GM21447 (cell line): ENCODE measurements around the gene ERP27.

Experiments
- ATAC-seq: cut with Tn5 transposase; IDR thresholded peaks from one replicate; pipeline ENCODE4 v1.9.1; 2021; ENCODE audit not compliant: unreplicated experiment

ERP27 gene

DNA sequence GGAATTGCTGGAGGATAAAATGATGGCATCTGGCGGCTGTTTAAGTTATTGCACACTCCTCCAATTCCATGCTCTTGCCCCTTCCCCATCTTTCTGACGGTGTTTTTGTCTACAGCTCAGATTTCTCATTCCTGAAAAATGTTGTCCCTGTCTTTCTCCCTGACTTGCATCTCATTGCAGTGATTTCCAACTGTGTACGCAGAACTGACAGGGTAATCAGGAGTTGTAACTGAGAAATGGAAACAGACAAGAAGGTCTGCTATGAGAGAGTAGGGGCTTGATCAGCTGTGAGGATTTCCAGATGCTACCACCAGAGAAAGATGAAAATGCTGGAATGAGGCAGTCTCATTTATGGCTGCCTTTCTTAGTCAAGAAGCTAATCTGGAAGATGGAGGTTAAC, 1.3 kb downstream of the ERP27 start:
- ATAC-seq, result no peak

DNA sequence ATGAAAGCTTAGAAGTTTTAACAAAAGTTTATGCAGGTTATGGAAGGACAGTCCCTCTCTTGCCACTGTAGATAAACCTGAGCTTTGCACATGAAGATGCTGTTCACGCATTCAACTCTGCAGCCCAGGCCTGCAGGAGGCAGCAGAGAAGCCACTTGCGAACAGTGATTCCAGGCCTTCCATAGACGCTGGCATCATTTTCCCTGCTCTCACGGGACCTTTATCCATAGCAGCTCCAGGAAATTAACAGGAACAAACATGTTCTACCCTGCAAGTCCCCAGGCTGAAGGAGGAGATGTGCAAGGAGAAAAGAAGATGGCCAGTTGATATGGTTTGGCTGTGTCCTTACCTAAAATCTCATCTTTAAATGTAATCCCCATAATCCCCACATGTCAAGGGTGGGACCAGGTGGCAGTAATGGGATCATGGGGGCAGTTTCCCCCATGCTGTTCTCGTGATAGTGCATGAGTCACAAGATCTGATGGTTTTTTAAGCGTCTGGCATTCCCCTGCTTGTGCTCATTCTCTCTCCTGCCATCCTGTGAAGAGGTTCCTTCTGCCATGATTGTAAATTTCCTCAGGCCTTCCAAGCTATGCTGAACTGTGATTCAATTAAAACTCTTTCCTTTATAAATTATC, 2.0 kb downstream of the ERP27 start:
- ATAC-seq, result no peak

GRCh38 chr12:14935031-14935430, 3.3 kb downstream of the ERP27 start:
- no peak for ATAC-seq

DNA sequence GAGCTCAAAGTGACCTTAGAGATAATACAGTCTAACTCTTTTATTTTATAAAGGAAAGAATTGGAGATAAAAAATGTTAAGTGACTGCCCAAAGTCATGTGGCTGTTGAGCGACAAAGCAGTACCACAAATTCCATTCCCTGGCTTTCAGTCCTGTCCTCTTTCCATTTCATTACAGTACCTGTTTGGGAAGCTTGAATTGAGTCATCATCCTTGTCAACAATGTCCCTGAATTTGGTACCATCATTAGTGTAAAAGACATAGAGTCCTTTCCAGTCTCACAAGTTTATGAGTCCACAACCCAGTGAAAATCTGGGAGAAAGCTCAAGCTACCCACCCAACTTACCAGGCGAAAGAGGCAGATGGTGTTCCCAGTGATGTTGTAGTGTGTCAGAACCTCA, 3.8 kb downstream of the ERP27 start:
- no peak for ATAC-seq

- ATAC-seq, result no peak
Measured at GRCh38 chr12:14931791-14932560, 6.4 kb downstream of the ERP27 start.

GRCh38 chr12:14931359-14931758, 7.0 kb downstream of the ERP27 start:
- ATAC-seq, result no peak

GRCh38 chr12:14930299-14930698, 8.0 kb downstream of the ERP27 start:
- ATAC-seq, result no peak

DNA sequence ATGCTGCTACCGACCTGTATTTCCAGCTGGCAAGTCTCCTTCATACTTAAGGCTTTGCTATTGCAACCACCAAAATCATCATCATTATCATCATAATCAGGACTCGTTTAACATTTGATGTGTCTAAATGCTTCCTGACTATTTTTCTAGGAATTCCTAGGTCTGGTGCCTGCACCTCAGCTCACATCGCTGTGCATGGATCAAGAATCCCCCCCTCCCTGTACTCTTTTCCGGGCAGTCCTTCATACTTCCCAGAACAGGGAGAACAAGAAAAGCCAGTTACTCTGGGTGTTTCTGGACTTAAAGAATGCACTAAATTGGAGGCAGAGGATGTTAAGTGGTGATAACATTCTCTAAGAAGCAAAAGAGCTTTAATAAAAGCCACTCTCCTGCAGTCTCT, 9.4 kb downstream of the ERP27 start:
- ATAC-seq, result no peak

GRCh38 chr12:14927267-14927666, 11.1 kb downstream of the ERP27 start:
- ATAC-seq, result no peak

DNA sequence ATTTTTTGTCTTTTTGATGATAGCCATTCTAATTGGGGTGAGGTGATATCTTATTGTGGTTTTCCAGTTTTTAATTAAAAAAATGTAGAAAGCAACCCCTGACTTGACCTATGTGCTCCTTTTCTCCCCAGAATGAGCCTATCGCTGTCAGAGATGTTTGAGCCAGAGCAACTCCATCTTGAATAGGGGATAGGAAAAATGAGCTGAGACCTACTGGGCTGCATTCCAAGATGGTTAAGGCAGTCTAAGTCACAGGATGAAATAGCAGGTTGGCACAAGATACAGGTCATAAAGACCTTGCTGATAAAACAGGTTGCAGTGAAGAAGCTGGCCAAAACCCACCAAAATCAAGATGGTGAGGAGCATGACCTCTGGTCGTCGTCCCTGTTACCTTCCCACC, 13.8 kb downstream of the ERP27 start:
- no peak for ATAC-seq

DNA sequence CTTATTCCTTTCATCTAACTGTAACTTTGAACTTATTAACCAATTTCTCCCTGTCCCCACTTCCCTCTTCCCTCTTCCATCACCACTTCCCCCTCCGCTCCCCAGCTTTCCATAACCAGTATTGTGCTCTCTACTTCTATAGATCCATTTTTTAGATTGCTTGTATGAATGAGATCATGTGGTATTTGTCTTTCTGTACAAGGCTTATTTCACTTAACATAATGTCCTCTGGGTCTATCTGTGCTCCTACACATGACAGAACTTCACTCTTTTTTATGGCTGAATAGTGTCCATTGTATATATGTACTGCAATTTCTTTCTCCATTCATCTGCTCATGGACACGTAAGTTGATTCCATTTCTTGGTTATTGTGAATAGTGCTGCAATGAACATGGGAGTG, 14.4 kb downstream of the ERP27 start:
- ATAC-seq, result no peak

GRCh38 chr12:14921218-14921617, 17.1 kb downstream of the ERP27 start:
- no peak for ATAC-seq

GRCh38 chr12:14920475-14921126, 17.7 kb downstream of the ERP27 start:
- peak; percentile 74 for ATAC-seq

DNA sequence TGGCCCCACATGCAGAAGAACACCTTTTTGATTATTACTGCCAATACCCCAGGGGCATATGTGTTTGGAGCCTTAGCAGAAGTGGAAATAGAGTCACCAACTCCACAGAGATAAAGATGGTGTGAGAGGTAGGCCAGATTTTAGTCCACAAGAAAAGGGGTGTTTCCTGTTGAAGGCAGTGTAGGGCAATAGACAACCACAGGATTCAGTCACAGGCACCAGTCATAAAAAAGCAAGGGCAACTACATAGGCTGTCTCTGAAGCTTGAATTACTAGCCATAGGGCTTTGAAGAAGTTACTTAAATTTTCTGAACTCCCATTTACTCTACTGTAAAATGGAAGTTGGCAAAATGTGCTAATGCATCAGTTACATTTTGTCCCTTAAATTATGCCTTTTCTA, 18.9 kb downstream of the ERP27 start:
- ATAC-seq, result no peak

DNA sequence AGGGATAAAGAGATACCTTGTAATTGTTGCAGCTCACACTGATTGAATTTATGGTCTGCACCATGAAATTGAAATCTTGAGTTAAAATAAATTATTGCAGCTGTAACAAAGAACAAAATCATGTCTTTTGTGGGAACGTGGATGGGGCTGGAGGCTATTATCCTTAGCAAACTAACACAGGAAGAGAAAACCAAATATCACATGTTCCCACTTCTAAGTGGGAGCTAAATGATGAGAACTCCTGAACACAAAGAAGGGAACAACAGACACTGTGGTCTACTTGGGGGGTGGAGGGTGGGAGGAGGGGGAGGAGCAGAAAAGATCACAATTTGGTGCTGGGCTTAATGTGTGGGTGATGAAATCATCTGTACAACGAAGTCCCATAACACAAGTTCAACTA, 22.6 kb downstream of the ERP27 start:
- no peak for ATAC-seq

- no peak for ATAC-seq
Measured at GRCh38 chr12:14913381-14913781, 25.0 kb downstream of the ERP27 start.

- ATAC-seq, result no peak
Measured at GRCh38 chr12:14911131-14911530, 27.2 kb downstream of the ERP27 start.

DNA sequence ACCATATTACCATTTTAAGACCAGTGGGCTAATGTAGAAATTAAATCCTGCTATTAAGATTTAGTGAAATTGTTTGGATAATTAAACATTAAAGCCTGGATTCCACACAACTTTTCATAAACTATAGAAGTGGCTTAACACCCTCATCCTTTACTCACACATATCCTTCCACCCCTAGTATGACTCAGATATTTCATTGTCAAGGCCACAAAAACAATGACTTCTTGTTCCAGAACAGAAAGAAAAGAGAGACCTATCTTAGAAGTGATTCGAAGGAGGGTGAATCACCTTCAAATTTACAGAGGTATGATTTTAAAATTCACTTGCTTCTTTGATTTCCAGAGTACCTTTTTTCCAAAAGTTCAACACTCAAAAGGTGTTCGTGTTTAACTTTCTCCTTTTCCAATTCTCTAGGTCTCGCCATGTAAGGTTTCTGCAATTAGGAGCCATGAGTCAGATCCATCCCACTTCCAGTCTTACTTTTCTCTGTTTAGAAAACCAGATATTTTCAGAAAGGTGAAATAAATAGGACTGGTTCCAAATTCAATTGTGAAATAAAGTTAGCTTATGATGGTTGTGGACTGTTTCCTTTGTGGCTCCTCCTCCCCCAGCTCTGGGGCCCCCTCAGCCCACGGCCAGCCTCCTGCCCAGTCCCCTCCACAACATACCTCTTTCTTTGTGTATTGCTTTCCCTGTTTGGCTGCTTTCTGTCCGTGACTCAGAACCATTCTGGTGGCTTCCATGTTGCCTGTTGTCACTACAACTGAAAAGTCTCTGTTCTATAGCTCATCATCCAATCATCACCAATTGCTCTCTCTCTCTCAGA, 28.0 kb downstream of the ERP27 start:
- no peak for ATAC-seq

DNA sequence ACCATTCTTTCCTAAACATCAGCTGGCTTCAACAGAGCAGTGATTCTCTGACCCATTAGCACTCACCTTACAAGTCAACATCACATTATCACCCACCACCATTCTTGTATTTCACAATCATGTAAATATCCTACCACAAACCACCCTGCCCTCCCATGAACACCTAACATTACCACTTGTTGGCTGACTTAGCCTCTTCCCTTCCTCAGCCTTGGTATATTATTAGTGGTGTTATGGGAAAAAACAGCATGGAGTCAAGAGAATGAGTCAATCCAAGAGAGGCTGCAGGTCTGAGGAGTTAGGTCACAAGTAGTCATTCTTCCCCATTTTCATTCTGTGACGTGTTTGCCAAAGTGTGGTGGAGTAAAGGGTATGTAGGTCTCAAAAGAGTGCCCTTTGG, 30.4 kb downstream of the ERP27 start:
- no peak for ATAC-seq

DNA sequence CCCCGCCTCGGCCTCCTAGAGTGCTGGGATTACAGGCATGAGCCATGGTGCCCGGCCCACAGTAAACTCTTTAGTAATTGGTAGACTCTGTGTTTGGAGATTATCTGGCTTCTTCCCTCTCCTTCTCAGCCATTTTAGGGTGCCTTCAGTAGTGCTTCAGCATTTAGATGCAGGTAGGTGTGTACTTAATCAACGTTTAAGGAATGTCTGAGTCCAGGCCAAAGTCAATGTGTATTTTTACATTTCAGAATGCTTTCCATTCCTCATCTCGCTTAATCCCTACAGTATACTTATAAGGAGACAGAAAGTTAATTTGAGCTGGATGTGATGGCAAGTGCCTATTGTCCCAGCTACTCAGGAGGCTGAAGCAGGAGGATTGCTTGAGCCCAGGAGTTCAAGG, 32.2 kb downstream of the ERP27 start:
- ATAC-seq, result no peak

DNA sequence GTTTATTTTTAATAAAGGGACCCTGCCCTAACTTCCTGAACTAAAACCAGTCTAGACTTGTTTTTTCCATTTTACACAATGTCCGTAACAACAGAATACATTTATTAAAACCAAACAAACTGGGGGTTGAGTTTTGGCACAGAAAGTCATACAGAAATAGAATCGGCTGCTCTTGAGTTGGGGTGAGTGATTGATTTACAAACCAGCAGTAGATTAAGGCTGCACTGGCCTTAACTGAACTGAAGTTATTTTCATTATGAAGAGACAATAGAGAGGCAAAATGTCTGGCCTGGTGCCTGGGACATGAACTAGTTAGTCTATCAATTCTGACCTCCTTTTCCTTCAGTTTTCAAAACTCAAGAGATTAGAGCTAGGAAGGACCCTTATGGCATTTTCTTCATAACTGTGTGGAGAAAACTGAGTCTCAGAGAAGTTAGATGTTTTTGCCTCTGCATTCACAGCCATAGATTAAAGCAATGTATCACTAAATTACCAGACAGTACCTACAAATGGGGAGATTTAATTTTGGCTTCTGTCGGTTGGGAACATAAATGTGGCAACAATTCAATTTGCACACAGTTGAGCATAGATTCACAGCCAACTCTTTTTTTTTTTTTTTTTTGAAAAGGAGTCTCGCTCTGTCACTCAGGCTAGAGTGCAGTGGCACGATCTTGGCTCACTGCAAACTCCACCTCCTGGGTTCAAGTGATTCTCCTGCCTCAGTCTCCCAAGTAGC, 32.9 kb downstream of the ERP27 start:
- no peak for ATAC-seq
